ENCODE data around the gene TTC38.
"Not testable (repeated sequence)": the region's sequence is repeated elsewhere in the genome, so short reads cannot be mapped to it uniquely, and the experiment has no call there.

The TTC38 gene

DNA sequence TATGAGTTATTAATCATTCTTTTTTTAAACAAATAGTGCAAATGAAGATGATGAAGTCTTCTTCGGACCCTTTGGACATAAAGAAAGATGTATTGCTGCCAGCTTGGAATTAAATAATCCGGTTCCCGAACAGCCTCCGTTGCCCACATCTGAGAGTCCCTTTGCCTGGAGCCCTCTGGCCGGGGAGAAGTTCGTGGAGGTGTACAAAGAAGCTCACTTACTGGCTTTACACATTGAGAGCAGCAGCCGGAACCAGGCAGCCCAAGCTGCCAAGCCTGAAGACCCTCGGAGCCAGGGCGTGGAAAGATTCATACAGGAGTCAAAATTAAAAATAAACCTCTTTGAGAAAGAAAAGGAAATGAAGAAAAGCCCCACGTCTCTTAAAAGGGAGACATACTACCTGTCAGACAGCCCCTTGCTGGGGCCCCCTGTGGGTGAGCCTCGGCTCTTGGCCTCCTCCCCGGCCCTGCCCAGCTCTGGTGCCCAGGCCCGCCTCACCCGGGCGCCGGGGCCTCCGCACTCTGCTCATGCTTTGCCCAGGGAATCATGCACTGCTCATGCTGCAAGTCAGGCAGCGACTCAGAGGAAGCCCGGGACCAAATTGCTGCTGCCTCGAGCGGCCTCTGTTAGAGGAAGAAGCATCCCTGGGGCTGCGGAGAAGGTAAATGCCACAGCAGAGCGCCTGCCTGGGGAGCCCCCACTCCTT, 40.6 kb downstream of the TTC38 start:
- H3K36me3 ChIP-seq (ENCODE audit: control insufficient read depth in 1 of 2, insufficient read depth in 2 of 2, low read length in 2 of 2): no peaks in the 10 kb centered on the region
- H3K4me1 ChIP-seq (ENCODE audit: control insufficient read depth in 1 of 2, insufficient read depth in 2 of 2, low read length in 2 of 2): no peaks in the 10 kb centered on the region
- H3K9me3 ChIP-seq (ENCODE audit: control insufficient read depth in 1 of 2, low read length in 2 of 2): no peaks in the 10 kb centered on the region
- no peaks in the 10 kb centered on the region for H3K27me3 ChIP-seq (ENCODE audit: low read depth, low read length)
- H3K27ac ChIP-seq (ENCODE audit: low read length): no peak overlapping the region
- H3K4me3 ChIP-seq (ENCODE audit: low read depth in 1 of 2, low read length in 2 of 2): no peak overlapping the region

DNA sequence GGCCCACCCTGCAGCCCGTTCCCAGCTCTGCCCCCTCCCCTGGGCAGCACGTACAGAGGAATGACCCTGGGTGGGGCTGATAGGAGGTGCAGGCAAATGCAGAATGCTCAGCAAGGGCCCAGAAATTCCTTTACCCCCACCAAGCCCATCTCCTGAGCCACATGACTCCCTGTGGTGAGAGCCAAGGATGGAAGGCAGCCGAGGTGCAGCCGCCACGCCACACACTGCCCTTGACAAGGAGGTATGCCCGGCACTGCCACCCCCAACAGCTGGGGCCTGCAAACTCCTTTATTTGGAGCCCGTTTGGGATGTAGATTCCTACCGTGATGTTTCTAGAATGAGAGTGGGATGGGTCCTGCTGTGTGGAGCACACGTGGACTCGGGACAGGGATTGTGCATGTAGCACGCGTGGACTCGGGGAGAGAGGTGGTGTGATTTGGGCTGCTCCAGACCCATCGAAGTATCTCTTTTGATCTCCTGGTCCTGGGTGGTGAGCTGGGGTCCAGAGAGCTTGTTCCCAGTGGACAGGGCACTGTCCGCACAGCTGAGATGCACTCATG, 41.8 kb downstream of the TTC38 start:
- no peaks in the 10 kb centered on the region for H3K9me3 ChIP-seq (ENCODE audit: control insufficient read depth in 1 of 2, low read length in 2 of 2)
- H3K4me3 ChIP-seq (ENCODE audit: low read depth in 1 of 2, low read length in 2 of 2): no peak overlapping the region
- H3K4me1 ChIP-seq (ENCODE audit: control insufficient read depth in 1 of 2, insufficient read depth in 2 of 2, low read length in 2 of 2): no peaks in the 10 kb centered on the region
- no peak overlapping the region for H3K27ac ChIP-seq (ENCODE audit: low read length)
- no peaks in the 10 kb centered on the region for H3K36me3 ChIP-seq (ENCODE audit: control insufficient read depth in 1 of 2, insufficient read depth in 2 of 2, low read length in 2 of 2)
- no peaks in the 10 kb centered on the region for H3K27me3 ChIP-seq (ENCODE audit: low read depth, low read length)

DNA sequence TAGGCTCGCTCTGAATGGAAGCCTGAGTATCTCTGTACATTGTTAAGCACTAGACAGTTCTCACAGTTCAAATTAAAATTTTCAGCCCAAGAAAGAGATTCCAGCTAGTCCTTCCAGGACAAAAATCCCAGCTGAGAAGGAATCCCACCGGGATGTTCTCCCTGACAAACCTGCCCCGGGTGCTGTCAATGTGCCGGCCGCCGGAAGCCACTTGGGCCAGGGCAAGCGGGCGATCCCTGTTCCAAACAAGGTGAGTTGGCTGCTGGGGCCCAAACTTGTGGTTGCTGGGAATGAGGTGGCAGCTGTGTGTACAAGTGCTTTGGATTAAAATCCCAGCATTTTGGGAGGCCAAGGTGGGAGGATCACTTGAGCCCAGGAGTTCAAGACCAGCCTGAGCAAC, 44.2 kb downstream of the TTC38 start:
- H3K36me3 ChIP-seq (ENCODE audit: control insufficient read depth in 1 of 2, insufficient read depth in 2 of 2, low read length in 2 of 2): no peaks in the 10 kb centered on the region
- no peak overlapping the region for H3K27ac ChIP-seq (ENCODE audit: low read length)
- no peak overlapping the region for H3K4me3 ChIP-seq (ENCODE audit: low read depth in 1 of 2, low read length in 2 of 2)

DNA sequence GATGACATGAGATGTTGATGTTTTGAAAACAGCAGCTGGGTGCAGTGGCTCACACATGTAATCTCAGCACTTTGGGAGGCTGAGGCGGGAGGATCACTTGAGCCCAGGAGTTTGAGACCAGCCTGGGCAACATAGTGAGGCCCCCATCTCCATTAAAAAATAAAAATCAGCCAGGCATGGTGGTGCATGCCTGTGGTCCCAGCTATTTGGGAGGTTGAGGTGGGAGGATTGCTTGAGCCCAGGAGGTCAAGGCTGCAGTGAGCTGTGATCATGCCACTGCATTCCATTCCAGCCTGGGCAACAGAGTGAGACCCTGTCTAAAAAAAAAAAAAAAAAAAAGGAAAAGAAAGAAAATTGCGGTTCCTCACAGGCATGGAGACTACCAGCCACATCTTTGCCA, 45.0 kb downstream of the TTC38 start:
- not testable (repeated sequence) for H3K36me3 ChIP-seq (ENCODE audit: control insufficient read depth in 1 of 2, insufficient read depth in 2 of 2, low read length in 2 of 2); H3K9me3 ChIP-seq (ENCODE audit: control insufficient read depth in 1 of 2, low read length in 2 of 2); H3K27ac ChIP-seq (ENCODE audit: low read length); H3K4me1 ChIP-seq (ENCODE audit: control insufficient read depth in 1 of 2, insufficient read depth in 2 of 2, low read length in 2 of 2); H3K4me3 ChIP-seq (ENCODE audit: low read depth in 1 of 2, low read length in 2 of 2); H3K27me3 ChIP-seq (ENCODE audit: low read depth, low read length)

More for the DNA sequence above, 44.2 kb downstream of the TTC38 start:
- no peaks in the 10 kb centered on the region for H3K9me3 ChIP-seq (ENCODE audit: control insufficient read depth in 1 of 2, low read length in 2 of 2)
- H3K27me3 ChIP-seq (ENCODE audit: low read depth, low read length): no peaks in the 10 kb centered on the region
- no peaks in the 10 kb centered on the region for H3K4me1 ChIP-seq (ENCODE audit: control insufficient read depth in 1 of 2, insufficient read depth in 2 of 2, low read length in 2 of 2)

DNA sequence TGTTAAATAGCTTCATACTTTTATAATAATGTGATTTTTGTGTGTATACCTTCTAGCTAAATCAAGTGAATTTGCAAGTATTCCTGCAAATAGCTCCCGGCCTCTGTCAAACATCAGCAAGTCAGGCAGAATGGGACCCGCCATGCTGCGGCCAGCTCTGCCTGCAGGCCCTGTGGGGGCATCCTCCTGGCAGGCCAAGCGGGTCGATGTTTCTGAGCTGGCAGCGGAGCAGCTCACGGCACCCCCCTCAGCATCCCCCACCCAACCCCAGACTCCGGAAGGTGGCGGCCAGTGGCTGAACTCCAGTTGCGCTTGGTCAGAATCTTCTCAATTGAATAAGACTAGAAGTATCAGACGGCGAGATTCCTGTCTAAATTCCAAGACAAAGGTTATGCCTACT, 48.2 kb downstream of the TTC38 start:
- Histone ChIP-seq H3K4me1 (ENCODE audit: control insufficient read depth in 1 of 2, insufficient read depth in 2 of 2, low read length in 2 of 2) (no peaks in the 10 kb centered on the region), H3K27me3 (ENCODE audit: low read depth, low read length) (no peaks in the 10 kb centered on the region), H3K27ac (ENCODE audit: low read length) (no peak overlapping the region), H3K4me3 (ENCODE audit: low read depth in 1 of 2, low read length in 2 of 2) (no peak overlapping the region), H3K9me3 (ENCODE audit: control insufficient read depth in 1 of 2, low read length in 2 of 2) (no peaks in the 10 kb centered on the region), H3K36me3 (ENCODE audit: control insufficient read depth in 1 of 2, insufficient read depth in 2 of 2, low read length in 2 of 2) (no peaks in the 10 kb centered on the region)

DNA sequence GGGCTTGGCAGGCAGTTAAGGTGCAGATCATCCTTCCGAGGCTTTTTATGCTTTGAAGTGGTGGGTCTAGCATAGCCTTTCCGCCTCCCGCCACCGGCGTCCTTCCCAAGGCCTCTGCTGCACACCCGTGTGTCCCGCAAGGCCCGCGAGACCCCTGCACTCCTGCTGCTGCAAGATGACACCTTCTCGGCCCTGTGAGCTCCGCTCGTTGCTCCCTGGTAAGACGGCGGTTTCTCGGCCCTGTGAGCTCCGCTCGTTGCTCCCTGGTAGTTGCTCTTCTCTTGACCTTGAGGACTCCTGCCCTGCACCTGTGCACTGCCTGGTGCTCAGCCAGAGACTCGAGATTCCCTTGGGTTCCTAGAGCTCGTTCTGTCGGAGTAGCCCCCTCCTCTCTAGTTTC, 49.8 kb downstream of the TTC38 start:
- Histone ChIP-seq H3K27me3 (ENCODE audit: low read depth, low read length) (no peaks in the 10 kb centered on the region), H3K36me3 (ENCODE audit: control insufficient read depth in 1 of 2, insufficient read depth in 2 of 2, low read length in 2 of 2) (no peaks in the 10 kb centered on the region), H3K4me3 (ENCODE audit: low read depth in 1 of 2, low read length in 2 of 2) (no peak overlapping the region), H3K4me1 (ENCODE audit: control insufficient read depth in 1 of 2, insufficient read depth in 2 of 2, low read length in 2 of 2) (no peaks in the 10 kb centered on the region), H3K9me3 (ENCODE audit: control insufficient read depth in 1 of 2, low read length in 2 of 2) (no peaks in the 10 kb centered on the region), H3K27ac (ENCODE audit: low read length) (no peak overlapping the region)

DNA sequence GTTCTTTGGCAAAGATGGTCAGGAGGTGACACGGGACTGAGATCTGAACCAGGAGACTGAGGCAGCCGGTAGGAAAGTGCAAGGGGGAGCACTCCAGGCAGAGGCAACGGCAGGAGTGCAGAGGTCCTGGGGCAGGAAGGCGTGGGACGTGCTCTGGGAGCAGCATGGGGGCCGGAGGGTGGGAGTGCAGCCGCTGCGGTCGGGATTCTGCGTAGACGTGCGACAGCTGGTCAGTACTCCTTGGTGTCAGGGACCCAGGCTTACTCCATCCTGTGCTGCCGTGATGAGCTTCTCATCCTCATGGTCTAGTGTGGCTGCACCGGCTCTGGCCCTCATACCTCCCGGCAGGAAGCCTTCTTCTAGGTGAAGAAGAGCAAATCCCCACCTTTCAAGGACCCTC, 50.8 kb downstream of the TTC38 start:
- H3K36me3 ChIP-seq (ENCODE audit: control insufficient read depth in 1 of 2, insufficient read depth in 2 of 2, low read length in 2 of 2): no peaks in the 10 kb centered on the region
- no peaks in the 10 kb centered on the region for H3K4me1 ChIP-seq (ENCODE audit: control insufficient read depth in 1 of 2, insufficient read depth in 2 of 2, low read length in 2 of 2)
- H3K27ac ChIP-seq (ENCODE audit: low read length): no peak overlapping the region
- H3K27me3 ChIP-seq (ENCODE audit: low read depth, low read length): no peaks in the 10 kb centered on the region
- no peak overlapping the region for H3K4me3 ChIP-seq (ENCODE audit: low read depth in 1 of 2, low read length in 2 of 2)
- H3K9me3 ChIP-seq (ENCODE audit: control insufficient read depth in 1 of 2, low read length in 2 of 2): no peaks in the 10 kb centered on the region

DNA sequence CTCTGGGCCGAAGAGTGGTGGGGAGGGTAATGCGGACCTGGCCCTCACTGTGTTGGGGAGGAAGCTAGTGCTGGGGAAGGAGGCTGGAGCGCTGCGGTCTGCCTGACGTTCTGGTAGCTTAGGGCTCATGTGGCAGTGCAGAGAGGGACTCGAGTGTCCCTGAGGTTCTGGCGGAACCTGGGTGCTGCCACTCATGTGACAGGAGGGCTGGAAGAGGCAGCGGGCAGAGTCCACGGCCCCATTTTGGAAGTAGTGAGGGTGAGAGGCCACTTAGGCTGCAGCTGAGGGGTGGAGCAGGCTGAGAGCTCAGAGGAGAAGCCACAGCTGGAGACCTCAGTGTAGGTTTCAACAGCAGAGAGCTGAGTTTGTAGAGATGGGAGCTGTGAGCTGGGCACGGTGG, 51.5 kb downstream of the TTC38 start:
- H3K36me3 ChIP-seq (ENCODE audit: control insufficient read depth in 1 of 2, insufficient read depth in 2 of 2, low read length in 2 of 2): no peaks in the 10 kb centered on the region
- no peak overlapping the region for H3K4me3 ChIP-seq (ENCODE audit: low read depth in 1 of 2, low read length in 2 of 2)
- no peak overlapping the region for H3K27ac ChIP-seq (ENCODE audit: low read length)
- no peaks in the 10 kb centered on the region for H3K27me3 ChIP-seq (ENCODE audit: low read depth, low read length)
- H3K9me3 ChIP-seq (ENCODE audit: control insufficient read depth in 1 of 2, low read length in 2 of 2): no peaks in the 10 kb centered on the region
- no peaks in the 10 kb centered on the region for H3K4me1 ChIP-seq (ENCODE audit: control insufficient read depth in 1 of 2, insufficient read depth in 2 of 2, low read length in 2 of 2)

DNA sequence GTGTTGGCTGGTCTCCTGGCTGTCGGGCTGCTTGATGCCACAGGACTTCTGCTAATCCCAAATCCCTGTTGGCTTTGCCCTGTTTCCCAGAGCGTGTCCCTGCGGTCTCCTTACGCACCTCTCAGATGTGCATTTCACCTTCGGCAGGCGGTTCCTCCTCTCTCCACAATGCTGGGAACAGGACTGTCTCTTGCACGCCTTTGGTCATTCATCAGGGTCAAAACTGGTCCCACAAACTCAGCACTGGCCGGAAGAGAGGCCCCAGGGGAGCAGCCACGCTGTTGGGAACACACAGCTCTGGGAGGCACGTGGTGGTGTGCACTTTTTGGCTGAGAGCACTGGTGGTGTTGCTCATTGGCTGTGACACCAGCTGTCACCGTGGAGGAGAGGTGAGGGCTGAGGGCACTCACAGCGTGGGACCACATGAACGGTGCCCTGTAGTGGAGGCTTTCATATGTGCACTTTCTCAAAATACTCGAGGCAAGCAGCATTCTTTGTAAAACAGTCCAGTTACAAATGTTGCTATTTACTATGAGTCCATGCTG, 52.4 kb downstream of the TTC38 start:
- H3K9me3 ChIP-seq (ENCODE audit: control insufficient read depth in 1 of 2, low read length in 2 of 2): no peaks in the 10 kb centered on the region
- no peak overlapping the region for H3K27ac ChIP-seq (ENCODE audit: low read length)
- no peaks in the 10 kb centered on the region for H3K4me1 ChIP-seq (ENCODE audit: control insufficient read depth in 1 of 2, insufficient read depth in 2 of 2, low read length in 2 of 2)
- no peak overlapping the region for H3K4me3 ChIP-seq (ENCODE audit: low read depth in 1 of 2, low read length in 2 of 2)
- no peaks in the 10 kb centered on the region for H3K27me3 ChIP-seq (ENCODE audit: low read depth, low read length)
- H3K36me3 ChIP-seq (ENCODE audit: control insufficient read depth in 1 of 2, insufficient read depth in 2 of 2, low read length in 2 of 2): no peaks in the 10 kb centered on the region

DNA sequence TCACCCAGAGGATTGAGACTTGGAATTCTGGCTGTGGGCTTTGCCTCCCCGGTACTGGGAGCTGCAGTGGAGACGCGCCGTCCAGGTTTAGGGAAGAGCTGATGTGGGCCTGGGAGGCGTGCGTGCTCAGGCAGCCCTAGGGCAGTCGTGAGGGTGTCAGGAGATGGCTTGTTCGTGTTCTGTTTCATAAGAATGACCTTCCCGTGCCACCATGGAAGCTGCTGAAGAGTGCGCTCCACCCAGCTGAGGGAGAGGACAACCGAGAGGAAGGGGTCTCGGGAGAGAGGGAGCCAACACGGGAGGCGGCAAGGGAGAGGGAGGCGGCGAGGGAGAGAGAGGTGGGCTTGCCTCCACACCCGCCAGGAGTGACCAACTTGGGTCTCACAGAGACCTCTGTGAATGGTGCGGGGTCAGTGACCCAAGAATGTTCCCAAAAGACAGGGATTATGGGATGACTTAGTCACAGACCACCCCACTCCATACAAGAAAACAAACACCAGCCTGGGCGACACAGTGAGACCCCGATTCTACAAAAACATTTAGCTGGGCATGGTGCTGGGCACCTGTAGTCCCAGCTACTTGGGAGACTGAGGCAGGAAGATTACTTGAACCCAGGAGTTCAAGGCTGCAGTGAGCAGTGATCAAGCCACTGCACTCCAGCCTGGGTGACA, 53.0 kb downstream of the TTC38 start:
- Histone ChIP-seq H3K4me3 (ENCODE audit: low read depth in 1 of 2, low read length in 2 of 2) (no peak overlapping the region), H3K27ac (ENCODE audit: low read length) (no peak overlapping the region), H3K4me1 (ENCODE audit: control insufficient read depth in 1 of 2, insufficient read depth in 2 of 2, low read length in 2 of 2) (no peaks in the 10 kb centered on the region), H3K36me3 (ENCODE audit: control insufficient read depth in 1 of 2, insufficient read depth in 2 of 2, low read length in 2 of 2) (no peaks in the 10 kb centered on the region), H3K9me3 (ENCODE audit: control insufficient read depth in 1 of 2, low read length in 2 of 2) (no peaks in the 10 kb centered on the region), H3K27me3 (ENCODE audit: low read depth, low read length) (no peaks in the 10 kb centered on the region)

DNA sequence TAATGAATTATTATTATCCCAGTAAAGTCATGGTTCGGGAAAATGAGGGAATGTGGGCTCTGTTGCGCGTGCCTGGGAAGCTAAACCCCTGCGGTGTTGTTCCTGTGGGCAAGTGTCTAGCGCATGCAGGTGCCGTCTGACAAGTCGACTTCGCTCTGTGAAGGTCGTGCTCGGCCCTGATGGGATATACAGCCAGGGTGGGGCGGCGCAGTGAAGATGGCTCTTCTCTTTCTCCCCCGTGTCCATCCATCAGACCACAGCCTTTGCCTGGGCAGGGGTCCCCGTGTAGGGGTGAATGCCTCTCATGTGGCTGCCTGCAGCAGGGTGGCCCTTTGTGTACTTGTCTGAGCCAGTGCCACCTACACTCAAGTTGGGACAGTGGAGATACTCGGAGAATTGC, 54.9 kb downstream of the TTC38 start:
- Histone ChIP-seq H3K9me3 (ENCODE audit: control insufficient read depth in 1 of 2, low read length in 2 of 2) (no peaks in the 10 kb centered on the region), H3K36me3 (ENCODE audit: control insufficient read depth in 1 of 2, insufficient read depth in 2 of 2, low read length in 2 of 2) (no peaks in the 10 kb centered on the region), H3K4me3 (ENCODE audit: low read depth in 1 of 2, low read length in 2 of 2) (no peak overlapping the region)

More for the DNA sequence above, 54.9 kb downstream of the TTC38 start:
- H3K4me1 ChIP-seq (ENCODE audit: control insufficient read depth in 1 of 2, insufficient read depth in 2 of 2, low read length in 2 of 2): no peaks in the 10 kb centered on the region
- H3K27me3 ChIP-seq (ENCODE audit: low read depth, low read length): no peaks in the 10 kb centered on the region
- H3K27ac ChIP-seq (ENCODE audit: low read length): no peak overlapping the region

Data from muscle layer of duodenum (tissue), 2 donors.